NT2/D1 (cell line): ENCODE data around the gene SRGAP2.
"Not testable (repeated sequence)": the region's sequence is repeated elsewhere in the genome, so short reads cannot be mapped to it uniquely, and the experiment has no call there.

Experiments
- SUZ12 ChIP-seq: IDR thresholded peaks from 2 replicates; pipeline ENCODE4 v1.6.1; 2011; ENCODE audit not compliant: insufficient read length, insufficient read depth; ENCODE audit errors: extremely low read depth
- YY1 ChIP-seq: IDR thresholded peaks from 2 replicates; pipeline ENCODE4 v1.6.1; 2011; ENCODE audit not compliant: insufficient read length, insufficient read depth
- ZNF274 ChIP-seq: IDR thresholded peaks from 2 replicates; pipeline ENCODE4 v1.6.1; 2011; ENCODE audit warnings: mild to moderate bottlenecking, low read depth, low read length

GRCh38 chr1:206169794-206170193 lies 33.5 kb upstream of the SRGAP2 start:
- not testable (repeated sequence) for TF ChIP-seq ZNF274, YY1, SUZ12
